PFSK-1 (cell line): Measurements from ENCODE around the gene PCSK2.

Experiments used
- FOXP2 ChIP-seq: optimal IDR thresholded peaks from 2 replicates; pipeline ENCODE3; 2011; ENCODE audit warnings: borderline replicate concordance, control low read depth, inconsistent platforms; ENCODE audit not compliant: insufficient read depth; ENCODE audit errors: extremely low read length, extremely low read depth
- POLR2AphosphoS5 ChIP-seq: IDR thresholded peaks from 2 replicates; pipeline ENCODE4 v1.6.1; 2012; ENCODE audit warnings: low read depth, mild to moderate bottlenecking, control low read depth, low read length, moderate library complexity
- SIN3A ChIP-seq: IDR thresholded peaks from 2 replicates; pipeline ENCODE4 v1.6.1; 2012; ENCODE audit warnings: mild to moderate bottlenecking, low read length, moderate library complexity, borderline replicate concordance; ENCODE audit not compliant: insufficient read depth
- TAF1 ChIP-seq: IDR thresholded peaks from 2 replicates; pipeline ENCODE4 v1.6.1; 2012; ENCODE audit warnings: low read length, control low read depth, borderline replicate concordance; ENCODE audit not compliant: insufficient read depth
- TF ChIP-seq, protein P1 (sequence below), 2 experiments: IDR thresholded peaks; 2 replicates each; pipeline versions ENCODE4 v1.6.1 to v1.8.0; 2011 to 2012; ENCODE audit warnings: low read depth in 2 of 2, low read length in 2 of 2, control low read depth in 1 of 2, inconsistent platforms in 1 of 2, mild to moderate bottlenecking in 1 of 2, moderate library complexity in 1 of 2; ENCODE audit not compliant: insufficient read depth in 1 of 2

The PCSK2 gene

DNA sequence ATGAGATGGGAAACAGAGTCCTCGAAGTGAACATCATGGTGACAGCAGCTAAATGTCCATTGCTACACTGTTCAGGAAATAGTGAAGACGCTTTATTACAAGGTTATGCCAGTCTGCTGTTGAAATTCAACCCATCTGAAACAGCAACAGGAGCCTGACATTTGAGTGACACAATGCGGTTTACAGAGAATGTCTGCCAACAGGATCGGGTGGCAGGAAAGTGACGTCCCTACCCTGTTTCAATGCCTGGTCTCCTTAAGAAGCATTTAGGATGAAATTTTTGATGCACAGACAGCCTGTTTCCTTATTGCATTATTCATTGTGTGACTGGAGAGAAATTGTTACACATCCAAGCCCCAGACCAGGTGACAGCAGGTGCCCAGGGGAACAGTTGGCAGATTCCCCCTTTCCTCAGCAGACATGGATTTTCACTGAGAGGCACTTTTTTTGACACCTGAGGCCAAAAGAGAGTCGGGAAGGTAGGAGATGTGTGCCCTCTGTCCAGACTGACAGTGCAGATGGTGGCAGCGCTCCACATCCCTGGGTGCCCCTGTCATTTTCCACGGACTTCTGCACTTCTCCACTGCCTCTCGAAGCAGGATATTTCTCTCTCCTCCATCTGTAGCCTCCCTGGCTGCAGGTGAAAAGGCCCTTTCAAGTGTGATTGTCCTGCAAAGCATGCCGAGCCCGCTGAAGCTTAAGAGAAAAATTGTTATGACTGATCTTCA, 216.5 kb downstream of the PCSK2 start:
- no peak for TF ChIP-seq FOXP2
- TF ChIP-seq, protein P1, sequence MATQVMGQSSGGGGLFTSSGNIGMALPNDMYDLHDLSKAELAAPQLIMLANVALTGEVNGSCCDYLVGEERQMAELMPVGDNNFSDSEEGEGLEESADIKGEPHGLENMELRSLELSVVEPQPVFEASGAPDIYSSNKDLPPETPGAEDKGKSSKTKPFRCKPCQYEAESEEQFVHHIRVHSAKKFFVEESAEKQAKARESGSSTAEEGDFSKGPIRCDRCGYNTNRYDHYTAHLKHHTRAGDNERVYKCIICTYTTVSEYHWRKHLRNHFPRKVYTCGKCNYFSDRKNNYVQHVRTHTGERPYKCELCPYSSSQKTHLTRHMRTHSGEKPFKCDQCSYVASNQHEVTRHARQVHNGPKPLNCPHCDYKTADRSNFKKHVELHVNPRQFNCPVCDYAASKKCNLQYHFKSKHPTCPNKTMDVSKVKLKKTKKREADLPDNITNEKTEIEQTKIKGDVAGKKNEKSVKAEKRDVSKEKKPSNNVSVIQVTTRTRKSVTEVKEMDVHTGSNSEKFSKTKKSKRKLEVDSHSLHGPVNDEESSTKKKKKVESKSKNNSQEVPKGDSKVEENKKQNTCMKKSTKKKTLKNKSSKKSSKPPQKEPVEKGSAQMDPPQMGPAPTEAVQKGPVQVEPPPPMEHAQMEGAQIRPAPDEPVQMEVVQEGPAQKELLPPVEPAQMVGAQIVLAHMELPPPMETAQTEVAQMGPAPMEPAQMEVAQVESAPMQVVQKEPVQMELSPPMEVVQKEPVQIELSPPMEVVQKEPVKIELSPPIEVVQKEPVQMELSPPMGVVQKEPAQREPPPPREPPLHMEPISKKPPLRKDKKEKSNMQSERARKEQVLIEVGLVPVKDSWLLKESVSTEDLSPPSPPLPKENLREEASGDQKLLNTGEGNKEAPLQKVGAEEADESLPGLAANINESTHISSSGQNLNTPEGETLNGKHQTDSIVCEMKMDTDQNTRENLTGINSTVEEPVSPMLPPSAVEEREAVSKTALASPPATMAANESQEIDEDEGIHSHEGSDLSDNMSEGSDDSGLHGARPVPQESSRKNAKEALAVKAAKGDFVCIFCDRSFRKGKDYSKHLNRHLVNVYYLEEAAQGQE (IDR thresholded peaks at IDR 0.05; ENCODE audit: insufficient read depth in 1 of 2, low read depth in 2 of 2, low read length in 2 of 2) = no peak
- no peak for TF ChIP-seq TAF1
- no peak for TF ChIP-seq POLR2AphosphoS5
- TF ChIP-seq SIN3A = no peak

DNA sequence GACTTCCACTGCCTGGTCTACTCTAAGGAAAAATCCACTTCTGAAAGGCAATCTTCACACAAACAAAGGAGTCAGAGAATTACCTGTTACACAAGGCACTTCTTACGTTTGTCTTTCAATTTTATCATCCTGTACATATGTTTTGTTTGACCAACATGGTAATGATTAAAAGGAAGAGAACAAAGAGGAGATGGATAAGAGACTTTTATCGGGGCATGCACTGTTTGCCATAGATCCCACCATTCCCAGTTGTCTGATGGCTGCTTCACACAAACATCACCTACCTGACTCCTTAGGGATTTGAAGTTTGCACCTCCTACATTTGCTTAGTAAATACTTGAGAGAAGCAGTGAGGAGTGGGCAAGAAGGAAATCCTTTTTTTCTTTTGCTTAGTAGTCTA, 217.3 kb downstream of the PCSK2 start:
- TF ChIP-seq TAF1 = no peak
- TF ChIP-seq, protein P1 (IDR thresholded peaks at IDR 0.05; ENCODE audit: insufficient read depth in 1 of 2, low read depth in 2 of 2, low read length in 2 of 2) = no peak
- TF ChIP-seq POLR2AphosphoS5 = no peak
- no peak for TF ChIP-seq SIN3A
- TF ChIP-seq FOXP2 = no peak

- TF ChIP-seq FOXP2 (no peak), TAF1 (no peak), SIN3A (no peak), POLR2AphosphoS5 (no peak)
- TF ChIP-seq, protein P1 (IDR thresholded peaks at IDR 0.05; ENCODE audit: insufficient read depth in 1 of 2, low read depth in 2 of 2, low read length in 2 of 2) = no peak
Observed at GRCh38 chr20:17445543-17445942, 218.7 kb downstream of the PCSK2 start.

- TF ChIP-seq TAF1 (no peak), POLR2AphosphoS5 (no peak), SIN3A (no peak), FOXP2 (no peak)
- TF ChIP-seq, protein P1 (IDR thresholded peaks at IDR 0.05; ENCODE audit: insufficient read depth in 1 of 2, low read depth in 2 of 2, low read length in 2 of 2) = no peak
Observed at GRCh38 chr20:17446171-17446570, 219.3 kb downstream of the PCSK2 start.
